Cerebellar nuclear complex (tissue), 1 donor: ENCODE results near the gene HK2.
"Not testable (repeated sequence)": the region's sequence is repeated elsewhere in the genome, so short reads cannot be mapped to it uniquely, and the experiment has no call there.

ENCODE experiments used
- DNase-seq, 2 experiments: peaks; one replicate each; lab custom pipeline; 2025; lab: John Stamatoyannopoulos, UW

The HK2 gene

DNA sequence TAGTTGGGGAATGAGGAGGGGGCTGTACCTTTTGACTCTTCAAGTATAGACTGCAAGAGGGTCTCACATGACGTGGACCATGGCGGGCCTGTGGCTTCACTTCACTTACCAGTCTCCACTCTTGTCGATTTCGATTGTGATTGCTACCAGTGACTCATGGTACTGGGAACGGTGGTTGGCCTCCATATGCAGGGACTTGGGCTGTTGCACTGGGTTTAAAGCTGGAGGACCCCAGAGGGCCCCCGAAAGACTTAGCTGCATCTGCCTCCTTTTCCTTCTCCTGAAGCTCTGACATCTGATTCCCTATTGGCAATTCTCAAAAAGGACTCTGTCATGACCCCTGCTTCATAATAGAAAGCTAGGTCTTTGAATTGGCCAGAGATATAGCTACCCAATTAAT lies 43.4 kb downstream of the HK2 start:
- DNase-seq, result no peak

- DNase-seq, result peak in 1 of 2 experiments; percentile 4
These were observed 44.0 kb downstream of the HK2 start for GRCh38 chr2:74877781-74878433.

DNA sequence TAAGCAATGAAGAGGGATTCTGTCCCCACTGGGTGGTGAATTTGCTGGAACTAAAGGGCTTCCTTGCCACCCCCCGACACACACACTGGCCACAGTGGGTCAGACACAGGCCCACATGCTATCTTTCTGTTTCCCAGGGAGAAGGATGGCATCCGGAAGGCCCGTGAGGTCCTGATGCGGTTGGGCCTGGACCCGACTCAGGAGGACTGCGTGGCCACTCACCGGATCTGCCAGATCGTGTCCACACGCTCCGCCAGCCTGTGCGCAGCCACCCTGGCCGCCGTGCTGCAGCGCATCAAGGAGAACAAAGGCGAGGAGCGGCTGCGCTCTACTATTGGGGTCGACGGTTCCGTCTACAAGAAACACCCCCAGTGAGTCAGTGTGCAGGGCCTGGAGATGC lies 44.6 kb downstream of the HK2 start:
- DNase-seq, result no peak

- DNase-seq, result no peak
These were observed 46.3 kb downstream of the HK2 start for GRCh38 chr2:74880054-74880728.

DNA sequence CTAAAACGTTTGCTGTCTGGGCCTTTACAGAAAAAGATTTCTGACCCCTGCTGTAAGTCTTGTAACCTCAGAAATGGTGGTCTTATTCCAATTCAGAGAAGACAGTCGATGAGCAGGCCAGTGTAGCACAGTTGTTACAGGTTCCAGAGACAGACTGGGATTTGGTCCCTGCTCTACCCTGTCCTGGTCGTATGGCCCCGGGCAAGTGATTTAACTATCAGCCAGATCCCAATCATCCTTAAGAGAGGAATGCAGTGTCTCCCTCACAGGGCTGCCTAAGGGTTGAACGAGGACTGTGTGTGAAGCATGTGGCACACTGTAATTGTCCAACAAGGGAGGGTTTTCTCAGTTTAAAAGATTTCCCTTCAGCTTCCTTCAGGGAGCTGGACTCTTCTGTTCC lies 47.2 kb downstream of the HK2 start:
- no peak for DNase-seq

DNA sequence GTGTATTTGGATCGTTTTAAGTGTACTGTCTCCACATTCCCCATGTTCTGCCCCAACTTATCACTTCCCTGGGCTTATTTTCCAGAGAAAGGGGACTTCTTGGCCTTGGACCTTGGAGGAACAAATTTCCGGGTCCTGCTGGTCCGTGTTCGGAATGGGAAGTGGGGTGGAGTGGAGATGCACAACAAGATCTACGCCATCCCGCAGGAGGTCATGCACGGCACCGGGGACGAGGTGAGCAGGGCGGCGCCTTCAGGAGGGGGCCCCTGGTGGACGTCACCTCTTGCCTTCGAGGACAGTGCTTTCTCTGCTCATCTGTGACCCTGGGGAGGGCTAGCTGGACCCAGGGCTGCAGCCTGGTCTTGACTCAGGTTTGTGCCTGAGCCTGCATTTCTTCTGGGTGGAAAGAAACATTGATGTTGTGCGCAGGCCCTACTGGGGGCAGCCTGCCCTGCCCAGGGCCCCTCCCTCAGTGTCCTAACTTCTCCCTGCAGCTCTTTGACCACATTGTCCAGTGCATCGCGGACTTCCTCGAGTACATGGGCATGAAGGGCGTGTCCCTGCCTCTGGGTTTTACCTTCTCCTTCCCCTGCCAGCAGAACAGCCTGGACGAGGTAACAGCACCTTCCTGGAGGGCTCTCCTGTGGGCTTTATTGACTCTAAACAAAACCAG lies 47.8 kb downstream of the HK2 start:
- DNase-seq, result no peak

DNA sequence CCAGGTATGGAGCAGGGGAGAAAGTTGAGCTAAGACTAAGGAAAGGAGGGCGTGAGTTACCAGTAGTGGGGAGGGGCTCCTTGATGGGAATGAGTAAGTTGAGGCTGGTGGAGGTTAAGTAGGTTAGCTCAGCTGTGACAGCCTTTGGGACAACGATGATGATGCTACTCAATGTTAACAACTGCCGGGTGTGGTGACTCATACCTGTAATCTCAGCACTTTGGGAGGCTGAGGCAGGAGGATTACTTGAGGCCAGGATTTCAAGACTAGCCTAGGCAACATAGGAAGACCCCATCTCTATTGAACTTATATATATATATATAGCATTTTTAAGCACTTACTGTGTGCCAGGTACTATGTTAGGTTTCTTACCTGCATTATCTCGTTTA lies 48.4 kb downstream of the HK2 start:
- DNase-seq, result no peak

GRCh38 chr2:74883011-74883410 lies 49.1 kb downstream of the HK2 start:
- DNase-seq, result no peak

DNA sequence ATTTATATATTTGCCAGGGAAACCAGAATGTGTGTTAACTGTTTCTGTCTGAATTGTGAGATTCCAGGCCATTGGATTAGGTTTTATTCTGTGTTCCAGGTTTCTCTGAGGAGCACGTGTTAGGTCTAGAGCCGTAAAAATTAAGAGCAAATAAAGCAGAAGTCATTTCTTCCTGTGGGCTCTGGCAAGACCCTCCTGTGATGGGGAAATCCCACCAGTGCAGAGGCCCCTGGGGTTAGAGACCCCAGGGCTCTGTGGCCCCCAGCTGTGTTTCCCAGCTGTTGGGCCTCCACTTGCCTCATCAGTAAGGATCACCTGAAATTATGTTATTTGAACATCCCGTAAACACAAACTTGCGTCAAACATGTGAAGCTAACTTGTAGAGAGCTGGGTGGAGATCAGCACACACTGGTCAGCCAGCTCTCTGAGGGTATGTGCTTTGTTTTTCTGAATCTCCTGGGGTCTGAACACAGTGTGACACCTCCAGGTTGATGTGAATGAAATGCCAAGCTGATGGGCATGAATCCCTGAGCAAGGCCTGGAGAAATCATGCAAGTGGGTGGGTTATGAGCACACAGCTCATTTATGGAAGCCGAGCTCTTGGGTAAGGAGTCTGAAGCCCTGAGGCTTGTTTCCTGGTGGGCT lies 50.3 kb downstream of the HK2 start:
- DNase-seq, result no peak

DNA sequence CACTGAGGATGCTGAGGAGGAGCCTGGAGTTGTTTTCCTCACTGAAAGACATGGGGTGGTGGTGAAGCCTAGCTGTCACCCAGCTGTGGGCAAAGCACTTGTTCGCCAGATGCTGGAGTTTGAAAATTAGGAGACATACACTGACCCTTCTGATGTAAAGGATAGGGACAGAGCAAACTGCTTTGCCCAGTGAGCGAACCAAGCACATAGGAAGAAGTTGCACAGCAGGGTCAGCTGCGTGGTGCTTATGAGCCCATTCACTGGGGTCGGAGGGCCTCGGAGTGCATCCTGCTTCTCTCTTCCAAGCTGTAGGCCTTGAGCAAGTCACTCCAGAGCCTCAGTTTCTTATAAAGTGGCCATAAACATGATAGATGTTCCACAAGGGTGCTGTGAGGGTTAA lies 50.9 kb downstream of the HK2 start:
- no peak for DNase-seq

DNA sequence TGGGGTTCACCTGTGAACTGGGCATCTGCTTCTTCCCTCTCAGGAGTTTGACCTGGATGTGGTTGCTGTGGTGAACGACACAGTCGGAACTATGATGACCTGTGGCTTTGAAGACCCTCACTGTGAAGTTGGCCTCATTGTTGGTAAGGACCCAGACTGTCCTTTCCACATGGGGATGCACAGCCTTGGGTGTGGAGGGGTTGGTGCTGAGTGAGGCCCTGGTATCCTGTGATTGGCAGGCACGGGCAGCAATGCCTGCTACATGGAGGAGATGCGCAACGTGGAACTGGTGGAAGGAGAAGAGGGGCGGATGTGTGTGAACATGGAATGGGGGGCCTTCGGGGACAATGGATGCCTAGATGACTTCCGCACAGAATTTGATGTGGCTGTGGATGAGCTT lies 52.3 kb downstream of the HK2 start:
- no peak for DNase-seq

DNA sequence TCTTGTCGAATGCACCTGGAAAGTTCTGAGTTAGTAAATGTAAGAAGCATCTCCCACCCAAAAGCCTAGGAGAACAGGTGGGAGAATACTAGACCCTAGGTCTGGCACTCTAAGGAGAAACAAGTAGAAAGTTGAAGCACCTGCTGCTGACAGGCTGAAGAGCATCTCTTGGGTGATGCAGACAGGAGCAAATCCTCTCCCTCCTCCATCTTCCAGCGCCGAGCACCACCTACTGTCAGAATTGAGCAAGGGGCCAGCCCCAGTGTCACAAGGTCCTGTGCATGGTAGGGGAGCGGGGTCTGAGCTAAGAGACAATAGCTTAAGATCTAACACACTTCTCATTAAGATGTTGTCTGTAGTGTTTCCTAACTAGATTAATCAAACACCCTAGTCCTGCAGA lies 52.9 kb downstream of the HK2 start:
- no peak for DNase-seq

- no peak for DNase-seq
These were observed 53.6 kb downstream of the HK2 start for GRCh38 chr2:74887445-74887951.

GRCh38 chr2:74887960-74888700 lies 54.2 kb downstream of the HK2 start:
- DNase-seq, result no peak

DNA sequence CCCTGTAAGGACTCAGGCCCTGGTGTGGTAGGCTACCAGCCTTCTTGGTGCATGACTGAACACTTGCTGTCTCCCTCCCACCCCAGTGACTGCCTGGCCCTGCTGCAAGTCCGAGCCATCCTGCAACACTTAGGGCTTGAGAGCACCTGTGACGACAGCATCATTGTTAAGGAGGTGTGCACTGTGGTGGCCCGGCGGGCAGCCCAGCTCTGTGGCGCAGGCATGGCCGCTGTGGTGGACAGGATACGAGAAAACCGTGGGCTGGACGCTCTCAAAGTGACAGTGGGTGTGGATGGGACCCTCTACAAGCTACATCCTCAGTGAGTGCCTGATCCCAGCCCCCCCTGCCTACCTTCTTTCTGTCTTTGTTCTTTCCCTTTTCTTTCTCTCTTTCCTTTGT lies 55.2 kb downstream of the HK2 start:
- DNase-seq, result no peak

GRCh38 chr2:74890711-74891110 lies 56.8 kb downstream of the HK2 start:
- no peak for DNase-seq

GRCh38 chr2:74891136-74891764 lies 57.3 kb downstream of the HK2 start:
- DNase-seq, result no peak

- DNase-seq, result not testable (repeated sequence)
These were observed 57.9 kb downstream of the HK2 start for GRCh38 chr2:74891816-74892215.

- DNase-seq, result no peak
These were observed 58.7 kb downstream of the HK2 start for GRCh38 chr2:74892609-74893008.

- no peak for DNase-seq
These were observed 59.4 kb downstream of the HK2 start for GRCh38 chr2:74893332-74893731.

DNA sequence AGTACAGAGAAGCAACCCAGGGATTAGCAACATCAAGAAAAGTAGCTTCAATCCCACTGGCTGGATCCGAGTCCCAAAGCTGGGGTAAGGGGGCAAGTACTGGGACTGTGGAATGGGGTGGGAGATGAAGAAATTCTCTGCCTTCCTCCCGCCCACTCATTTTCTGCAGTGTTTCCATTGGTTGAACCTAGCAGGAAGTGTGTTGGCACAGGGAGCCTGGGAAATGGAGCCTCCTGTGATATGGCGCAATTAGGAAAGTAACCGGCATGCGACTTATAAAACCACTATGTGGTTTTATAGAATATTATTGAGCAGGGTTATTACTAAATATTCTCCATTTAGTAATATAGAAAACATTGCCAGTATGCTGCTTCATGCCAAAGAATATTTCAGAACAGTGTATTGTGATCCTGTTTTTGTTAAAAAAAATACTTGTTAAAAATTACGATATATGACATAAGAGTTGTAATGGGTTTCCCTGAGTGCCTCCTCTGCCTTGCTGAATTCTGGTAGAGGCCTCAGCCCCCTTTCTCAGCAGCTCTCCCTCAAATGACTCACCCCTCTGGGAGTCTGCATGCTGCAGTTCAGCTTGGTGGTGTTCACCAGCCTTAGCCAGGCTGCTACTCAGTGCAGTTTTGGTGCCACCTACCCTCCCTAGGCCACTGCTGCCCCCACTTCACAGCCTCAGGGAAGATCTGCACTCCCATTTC lies 60.5 kb downstream of the HK2 start:
- no peak for DNase-seq
